Measurements from ENCODE around the gene TMC3.

TMC3 gene

DNA sequence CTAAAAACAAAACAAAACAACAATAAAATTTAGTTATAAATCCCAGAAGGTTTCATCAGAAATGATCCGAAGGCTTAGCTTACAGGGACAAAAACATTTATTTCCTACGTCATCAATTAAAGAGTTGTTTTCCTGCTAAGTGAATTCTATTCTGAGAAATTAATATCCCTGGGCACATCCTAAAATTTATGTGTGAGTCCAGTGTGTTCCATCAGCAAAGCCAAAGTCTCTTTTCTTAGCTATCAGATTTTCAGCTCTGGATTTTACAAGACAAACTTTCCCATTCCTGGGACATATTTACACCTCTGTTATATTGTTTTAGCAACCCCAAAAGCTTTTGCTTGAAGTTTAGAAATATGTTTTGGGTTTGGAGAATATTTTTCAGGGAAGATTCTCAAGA, 4.4 kb upstream of the TMC3 start:
- no peak for TF ChIP-seq CTCF (IDR thresholded peaks at IDR 0.05; ENCODE audit: low read depth, low read length, missing control alignments)
- DNase-seq (ENCODE audit: low read depth) = no peak
- H3K4me3 ChIP-seq (ENCODE audit: low read depth, low read length) = no peak overlapping the region

- no peak for TF ChIP-seq CTCF (IDR thresholded peaks at IDR 0.05; ENCODE audit: low read depth, low read length, missing control alignments)
- no peak overlapping the region for H3K4me3 ChIP-seq (ENCODE audit: low read depth, low read length)
- DNase-seq (ENCODE audit: low read depth) = no peak
Observed at GRCh38 chr15:81377871-81378270, 3.9 kb upstream of the TMC3 start.

- no peak for DNase-seq (ENCODE audit: low read depth)
Observed at GRCh38 chr15:81376231-81376630, 2.2 kb upstream of the TMC3 start.

DNA sequence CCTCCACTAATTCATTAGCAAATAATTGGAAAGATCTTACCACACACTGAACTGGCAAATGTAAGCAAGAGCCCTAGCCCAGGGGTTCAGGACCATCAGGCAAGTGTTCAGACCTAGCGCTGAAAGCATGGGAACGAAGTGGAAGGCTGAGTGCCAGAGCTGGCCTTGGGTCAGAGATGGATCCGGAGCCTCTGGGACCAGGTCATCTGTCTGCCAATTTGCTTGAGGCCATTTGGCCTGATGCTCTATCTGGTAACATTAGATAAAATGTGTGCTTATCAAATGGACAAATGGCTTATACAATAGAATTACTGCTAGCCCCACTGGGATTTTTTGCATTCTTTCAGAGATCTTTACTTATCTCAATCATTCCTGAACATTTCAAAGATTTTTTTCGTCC, 1.4 kb upstream of the TMC3 start:
- TF ChIP-seq CTCF (IDR thresholded peaks at IDR 0.05; ENCODE audit: low read depth, low read length, missing control alignments) = no peak

More at GRCh38 chr15:81376231-81376630, 2.2 kb upstream of the TMC3 start:
- no peak for TF ChIP-seq CTCF (IDR thresholded peaks at IDR 0.05; ENCODE audit: low read depth, low read length, missing control alignments)
- no peak overlapping the region for H3K4me3 ChIP-seq (ENCODE audit: low read depth, low read length)

GRCh38 chr15:81373176-81373575, 837 bp downstream of the TMC3 start:
- H3K4me3 ChIP-seq (ENCODE audit: low read depth, low read length) = no peak overlapping the region
- TF ChIP-seq CTCF (IDR thresholded peaks at IDR 0.05; ENCODE audit: low read depth, low read length, missing control alignments) = no peak
- DNase-seq (ENCODE audit: low read depth) = no peak

More for the DNA sequence above, 1.4 kb upstream of the TMC3 start:
- no peak overlapping the region for H3K4me3 ChIP-seq (ENCODE audit: low read depth, low read length)
- no peak for DNase-seq (ENCODE audit: low read depth)

- no peak for TF ChIP-seq CTCF (IDR thresholded peaks at IDR 0.05; ENCODE audit: low read depth, low read length, missing control alignments)
- no peak for DNase-seq (ENCODE audit: low read depth)
- no peak overlapping the region for H3K4me3 ChIP-seq (ENCODE audit: low read depth, low read length)
Observed at GRCh38 chr15:81372575-81372974, 1.4 kb downstream of the TMC3 start.

- TF ChIP-seq CTCF (IDR thresholded peaks at IDR 0.05; ENCODE audit: low read depth, low read length, missing control alignments) = no peak
- no peak overlapping the region for H3K4me3 ChIP-seq (ENCODE audit: low read depth, low read length)
- DNase-seq (ENCODE audit: low read depth) = no peak
Observed at GRCh38 chr15:81363718-81364500, 10.1 kb downstream of the TMC3 start.

Measured in GM12864 (cell line).